H1 (cell line): Measurements from ENCODE around the gene ANAPC7. TPM values are rescaled to one million over a fixed set of nuclear protein-coding genes. Genes with fewer than 3 reads are reported as not detected.

ENCODE experiments used
- CEBPB ChIP-seq: IDR thresholded peaks from 2 replicates; pipeline ENCODE4 v1.6.1; 2012; ENCODE audit warnings: low read depth, low read length
- CHD7 ChIP-seq: fragments of 300-600 bp; sonication (generic); IDR thresholded peaks from 2 replicates; pipeline ENCODE4 v1.7.1; 2012; ENCODE audit warnings: low read length, moderate library complexity, mild to moderate bottlenecking, inconsistent platforms; ENCODE audit not compliant: insufficient replicate concordance
- GTF2F1 ChIP-seq: IDR thresholded peaks from 2 replicates; pipeline ENCODE4 v1.6.1; 2012; ENCODE audit warnings: low read depth, low read length, improper control_type of control experiment, borderline replicate concordance
- HDAC2 ChIP-seq, 2 experiments: fragments of 300-600 bp in 1 of 2; sonication (generic) in 1 of 2; IDR thresholded peaks; 2 replicates each; pipeline ENCODE4 v1.6.1; 2011 to 2012; ENCODE audit warnings: low read depth in 2 of 2, low read length in 2 of 2, mild to moderate bottlenecking in 2 of 2, moderate library complexity in 2 of 2, borderline replicate concordance in 1 of 2, inconsistent platforms in 1 of 2
- KDM1A ChIP-seq: fragments of 200-600, 300-600 bp; sonication (generic); IDR thresholded peaks from 2 replicates; pipeline ENCODE4 v1.7.1; 2016; ENCODE audit warnings: mild to moderate bottlenecking, low read length, borderline replicate concordance
- NANOG ChIP-seq: IDR thresholded peaks from 2 replicates; pipeline ENCODE4 v1.6.1; 2011; ENCODE audit warnings: low read length, low read depth, mild to moderate bottlenecking, inconsistent platforms; ENCODE audit not compliant: insufficient read depth, poor library complexity, severe bottlenecking
- PHF8 ChIP-seq: fragments of 200-600 bp; sonication (generic); conservative IDR thresholded peaks from 2 replicates; pipeline ENCODE4 v1.7.1; 2012; ENCODE audit warnings: low read depth, mild to moderate bottlenecking, inconsistent platforms, low read length, moderate library complexity
- POLR2A ChIP-seq, 2 experiments: IDR thresholded peaks; 1 replicate in 1 of 2; 2 replicates in 1 of 2; pipeline ENCODE4 v1.6.1; 2011; ENCODE audit warnings: low read depth in 2 of 2, low read length in 2 of 2, mild to moderate bottlenecking in 2 of 2; ENCODE audit errors: control extremely low read depth in 1 of 2
- TAF7 ChIP-seq: optimal IDR thresholded peaks from 2 replicates; pipeline ENCODE3; 2011; ENCODE audit warnings: low read depth, mild to moderate bottlenecking, inconsistent platforms, low read length, moderate library complexity, borderline replicate concordance
- polyA plus RNA-seq, 7 experiments: library from polyadenylated mRNA; depleted of rRNA in 3 of 7; stranded (reverse) in 5 of 7; unstranded in 2 of 7; fragments of >200 nt in 5 of 7; fragments of 200-250 nt in 2 of 7; gene quantifications; 1 replicate in 5 of 7; 2 replicates in 1 of 7; 4 replicates in 1 of 7; pipeline versions ENCODE4 v1.2.1 to v1.2.3, GENCODE V29; 2011 to 2013; ENCODE audit warnings: missing spikeins in 2 of 7, mixed read lengths in 2 of 7
- total RNA-seq: library from RNA; stranded (reverse); fragmentation: NEBNext Ultra II Directional; extraction: Animal tissue kit (Norgen Biotek cat#: 25700); gene quantifications from 2 replicates; pipeline ENCODE4 v1.2.1, GENCODE V29; 2021

Gene ANAPC7
- total and polyA plus RNA-seq, 2 of the 8 experiments (the other 6 are each of a cell fraction or from before 2014, with no cell fraction given): 72.8 to 105 TPM

- peak; percentile 61; the same call in 1 of the 2 replicates for TF ChIP-seq PHF8
- TF ChIP-seq NANOG: peak; percentile 23
- no peak for TF ChIP-seq KDM1A
- no peak for TF ChIP-seq CEBPB
- peak in 1 of 2 experiments; percentile 56; a peak in 1 of 3 replicates for TF ChIP-seq POLR2A (IDR thresholded peaks at IDR 0.05; ENCODE audit: control extremely low read depth in 1 of 2, low read depth in 2 of 2, low read length in 2 of 2)
- TF ChIP-seq CHD7: no peak
- TF ChIP-seq TAF7: peak; percentile 21
- TF ChIP-seq GTF2F1: peak; percentile 94
- TF ChIP-seq HDAC2 (IDR thresholded peaks at IDR 0.05; ENCODE audit: borderline replicate concordance in 1 of 2, low read depth in 2 of 2, low read length in 2 of 2): peak in 1 of 2 experiments; percentile 28; a peak in 1 of 4 replicates
These were observed 46.4 kb upstream of the ANAPC7 start, which contains the start of gene ARPC3 (continued) for GRCh38 chr12:110449799-110450497.
